ENCODE results near the gene ATRNL1. TPM values are rescaled to one million over a fixed set of nuclear protein-coding genes. Genes with fewer than 3 reads are reported as not detected.

ATRNL1 gene
- total RNA-seq, 1 experiment from 2014 or later: 28.7 TPM

DNA sequence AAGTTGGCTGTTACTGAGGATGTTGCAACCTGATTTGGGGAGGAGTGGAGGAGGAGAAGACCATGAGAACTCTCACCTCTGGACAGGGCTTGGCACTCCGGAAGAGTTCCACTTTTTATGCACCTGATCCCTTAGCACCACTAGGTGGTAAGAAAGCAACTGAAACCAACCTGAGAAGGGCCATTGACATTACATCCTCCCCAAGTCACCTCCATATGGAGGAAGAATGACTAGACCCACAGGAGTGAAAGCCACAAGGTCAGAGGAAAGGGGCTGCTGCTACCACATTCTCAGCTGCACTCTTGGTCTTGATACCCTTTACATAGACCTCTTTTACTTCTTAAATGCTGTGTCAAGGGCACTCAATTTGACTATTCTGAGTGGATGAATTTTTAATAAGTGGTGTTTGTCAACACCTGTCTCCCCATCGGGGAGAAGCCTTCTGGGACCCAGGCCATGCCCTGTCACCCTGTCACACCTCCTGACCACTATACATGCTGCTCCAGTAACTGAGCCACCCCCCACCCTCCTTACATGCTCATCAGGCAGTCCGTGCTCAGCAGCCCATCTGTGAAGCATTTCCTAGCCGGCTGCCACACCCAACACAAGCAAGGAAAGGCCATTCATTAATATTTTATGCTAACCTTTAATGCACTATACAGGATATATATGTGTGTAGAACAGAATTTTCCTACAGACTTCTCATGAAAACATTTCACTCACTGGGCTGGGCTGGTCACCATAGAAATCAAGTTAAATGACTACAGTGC, 817.0 kb downstream of the ATRNL1 start:
- TF ChIP-seq, protein P1, sequence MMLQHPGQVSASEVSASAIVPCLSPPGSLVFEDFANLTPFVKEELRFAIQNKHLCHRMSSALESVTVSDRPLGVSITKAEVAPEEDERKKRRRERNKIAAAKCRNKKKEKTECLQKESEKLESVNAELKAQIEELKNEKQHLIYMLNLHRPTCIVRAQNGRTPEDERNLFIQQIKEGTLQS (CRISPR knock-in tag; conservative IDR thresholded peaks at IDR 0.05): no peak
- TF ChIP-seq, protein P2, sequence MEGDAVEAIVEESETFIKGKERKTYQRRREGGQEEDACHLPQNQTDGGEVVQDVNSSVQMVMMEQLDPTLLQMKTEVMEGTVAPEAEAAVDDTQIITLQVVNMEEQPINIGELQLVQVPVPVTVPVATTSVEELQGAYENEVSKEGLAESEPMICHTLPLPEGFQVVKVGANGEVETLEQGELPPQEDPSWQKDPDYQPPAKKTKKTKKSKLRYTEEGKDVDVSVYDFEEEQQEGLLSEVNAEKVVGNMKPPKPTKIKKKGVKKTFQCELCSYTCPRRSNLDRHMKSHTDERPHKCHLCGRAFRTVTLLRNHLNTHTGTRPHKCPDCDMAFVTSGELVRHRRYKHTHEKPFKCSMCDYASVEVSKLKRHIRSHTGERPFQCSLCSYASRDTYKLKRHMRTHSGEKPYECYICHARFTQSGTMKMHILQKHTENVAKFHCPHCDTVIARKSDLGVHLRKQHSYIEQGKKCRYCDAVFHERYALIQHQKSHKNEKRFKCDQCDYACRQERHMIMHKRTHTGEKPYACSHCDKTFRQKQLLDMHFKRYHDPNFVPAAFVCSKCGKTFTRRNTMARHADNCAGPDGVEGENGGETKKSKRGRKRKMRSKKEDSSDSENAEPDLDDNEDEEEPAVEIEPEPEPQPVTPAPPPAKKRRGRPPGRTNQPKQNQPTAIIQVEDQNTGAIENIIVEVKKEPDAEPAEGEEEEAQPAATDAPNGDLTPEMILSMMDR (IDR thresholded peaks at IDR 0.05): no peak
- TF ChIP-seq ESRRA (CRISPR knock-in tag; IDR thresholded peaks at IDR 0.05; ENCODE audit: borderline replicate concordance): no peak
- TF ChIP-seq ZNF263 (CRISPR knock-in tag; IDR thresholded peaks at IDR 0.05; ENCODE audit: low read depth): no peak
- no peak for TF ChIP-seq CREB1 (CRISPR knock-in tag; IDR thresholded peaks at IDR 0.05)
- no peak for TF ChIP-seq NFE2L1 (CRISPR knock-in tag; IDR thresholded peaks at IDR 0.05)
- TF ChIP-seq EMX1 (CRISPR knock-in tag; IDR thresholded peaks at IDR 0.05): no peak
- TF ChIP-seq ZNF396 (CRISPR knock-in tag; IDR thresholded peaks at IDR 0.05; ENCODE audit: borderline replicate concordance): no peak
- TF ChIP-seq, protein P3, sequence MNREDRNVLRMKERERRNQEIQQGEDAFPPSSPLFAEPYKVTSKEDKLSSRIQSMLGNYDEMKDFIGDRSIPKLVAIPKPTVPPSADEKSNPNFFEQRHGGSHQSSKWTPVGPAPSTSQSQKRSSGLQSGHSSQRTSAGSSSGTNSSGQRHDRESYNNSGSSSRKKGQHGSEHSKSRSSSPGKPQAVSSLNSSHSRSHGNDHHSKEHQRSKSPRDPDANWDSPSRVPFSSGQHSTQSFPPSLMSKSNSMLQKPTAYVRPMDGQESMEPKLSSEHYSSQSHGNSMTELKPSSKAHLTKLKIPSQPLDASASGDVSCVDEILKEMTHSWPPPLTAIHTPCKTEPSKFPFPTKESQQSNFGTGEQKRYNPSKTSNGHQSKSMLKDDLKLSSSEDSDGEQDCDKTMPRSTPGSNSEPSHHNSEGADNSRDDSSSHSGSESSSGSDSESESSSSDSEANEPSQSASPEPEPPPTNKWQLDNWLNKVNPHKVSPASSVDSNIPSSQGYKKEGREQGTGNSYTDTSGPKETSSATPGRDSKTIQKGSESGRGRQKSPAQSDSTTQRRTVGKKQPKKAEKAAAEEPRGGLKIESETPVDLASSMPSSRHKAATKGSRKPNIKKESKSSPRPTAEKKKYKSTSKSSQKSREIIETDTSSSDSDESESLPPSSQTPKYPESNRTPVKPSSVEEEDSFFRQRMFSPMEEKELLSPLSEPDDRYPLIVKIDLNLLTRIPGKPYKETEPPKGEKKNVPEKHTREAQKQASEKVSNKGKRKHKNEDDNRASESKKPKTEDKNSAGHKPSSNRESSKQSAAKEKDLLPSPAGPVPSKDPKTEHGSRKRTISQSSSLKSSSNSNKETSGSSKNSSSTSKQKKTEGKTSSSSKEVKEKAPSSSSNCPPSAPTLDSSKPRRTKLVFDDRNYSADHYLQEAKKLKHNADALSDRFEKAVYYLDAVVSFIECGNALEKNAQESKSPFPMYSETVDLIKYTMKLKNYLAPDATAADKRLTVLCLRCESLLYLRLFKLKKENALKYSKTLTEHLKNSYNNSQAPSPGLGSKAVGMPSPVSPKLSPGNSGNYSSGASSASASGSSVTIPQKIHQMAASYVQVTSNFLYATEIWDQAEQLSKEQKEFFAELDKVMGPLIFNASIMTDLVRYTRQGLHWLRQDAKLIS (CRISPR knock-in tag; IDR thresholded peaks at IDR 0.05; ENCODE audit: borderline replicate concordance): no peak
- TF ChIP-seq, protein P4, sequence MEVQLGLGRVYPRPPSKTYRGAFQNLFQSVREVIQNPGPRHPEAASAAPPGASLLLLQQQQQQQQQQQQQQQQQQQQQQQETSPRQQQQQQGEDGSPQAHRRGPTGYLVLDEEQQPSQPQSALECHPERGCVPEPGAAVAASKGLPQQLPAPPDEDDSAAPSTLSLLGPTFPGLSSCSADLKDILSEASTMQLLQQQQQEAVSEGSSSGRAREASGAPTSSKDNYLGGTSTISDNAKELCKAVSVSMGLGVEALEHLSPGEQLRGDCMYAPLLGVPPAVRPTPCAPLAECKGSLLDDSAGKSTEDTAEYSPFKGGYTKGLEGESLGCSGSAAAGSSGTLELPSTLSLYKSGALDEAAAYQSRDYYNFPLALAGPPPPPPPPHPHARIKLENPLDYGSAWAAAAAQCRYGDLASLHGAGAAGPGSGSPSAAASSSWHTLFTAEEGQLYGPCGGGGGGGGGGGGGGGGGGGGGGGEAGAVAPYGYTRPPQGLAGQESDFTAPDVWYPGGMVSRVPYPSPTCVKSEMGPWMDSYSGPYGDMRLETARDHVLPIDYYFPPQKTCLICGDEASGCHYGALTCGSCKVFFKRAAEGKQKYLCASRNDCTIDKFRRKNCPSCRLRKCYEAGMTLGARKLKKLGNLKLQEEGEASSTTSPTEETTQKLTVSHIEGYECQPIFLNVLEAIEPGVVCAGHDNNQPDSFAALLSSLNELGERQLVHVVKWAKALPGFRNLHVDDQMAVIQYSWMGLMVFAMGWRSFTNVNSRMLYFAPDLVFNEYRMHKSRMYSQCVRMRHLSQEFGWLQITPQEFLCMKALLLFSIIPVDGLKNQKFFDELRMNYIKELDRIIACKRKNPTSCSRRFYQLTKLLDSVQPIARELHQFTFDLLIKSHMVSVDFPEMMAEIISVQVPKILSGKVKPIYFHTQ (CRISPR knock-in tag; IDR thresholded peaks at IDR 0.05): no peak
- CTCF ChIA-PET: interaction anchor here (1.3 kb wide), 1 partner anchor 7 kb away, joined by 3 read pairs; no protein-coding TSS in a partner anchor
- ATAC-seq (peak; percentile 52), DNase-seq (ENCODE audit: low spot score) (no peak)
- Mint-ChIP-seq H3K36me3 (no peaks in the 10 kb centered on the region), H3K27me3 (ENCODE audit: low read depth) (no peaks in the 10 kb centered on the region), H3K4me1 (no peaks in the 10 kb centered on the region), H3K27ac (no peak overlapping the region), H3K9me3 (peaks cover 6% of the 10 kb centered on the region), H3K4me3 (no peak overlapping the region)
- POLR2A ChIA-PET: no interaction called here

DNA sequence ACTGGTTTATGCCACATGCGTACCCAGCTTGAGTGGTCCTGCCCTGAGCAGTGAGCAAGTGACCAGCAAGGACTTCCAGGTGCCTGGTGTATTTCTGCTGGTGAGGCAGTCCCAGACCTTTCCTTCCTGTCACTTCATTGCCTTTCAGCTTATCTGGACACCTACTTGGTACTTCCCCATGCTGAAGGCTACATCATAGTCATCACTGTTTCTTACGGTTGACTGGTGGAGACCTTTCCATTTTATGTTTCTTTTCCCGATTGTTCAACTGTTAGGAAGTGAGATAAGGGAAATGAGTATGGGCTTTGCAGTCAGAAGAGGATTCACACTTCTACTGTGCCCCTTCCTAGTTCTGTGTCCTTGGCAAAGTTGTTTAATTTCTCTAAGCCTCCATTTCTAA, 821.3 kb downstream of the ATRNL1 start:
- ChIA-PET CTCF (no interaction called here), POLR2A (no interaction called here)
- H3K4me1 Mint-ChIP-seq: no peaks in the 10 kb centered on the region
- ATAC-seq (no peak), DNase-seq (ENCODE audit: low spot score) (no peak)
- TF ChIP-seq JAZF1 (CRISPR knock-in tag; IDR thresholded peaks at IDR 0.05) (no peak), TP53 (CRISPR knock-in tag; IDR thresholded peaks at IDR 0.05) (no peak), IRF2 (CRISPR knock-in tag; IDR thresholded peaks at IDR 0.05; ENCODE audit: borderline replicate concordance, low read depth) (no peak), SMAD4 (CRISPR knock-in tag; IDR thresholded peaks at IDR 0.05) (no peak), GABPB1 (CRISPR knock-in tag; IDR thresholded peaks at IDR 0.05) (no peak), ZNF219 (CRISPR knock-in tag; IDR thresholded peaks at IDR 0.05; ENCODE audit: borderline replicate concordance) (no peak), CBFB (CRISPR knock-in tag; IDR thresholded peaks at IDR 0.05; ENCODE audit: low read depth) (no peak)
- TF ChIP-seq, protein P5, sequence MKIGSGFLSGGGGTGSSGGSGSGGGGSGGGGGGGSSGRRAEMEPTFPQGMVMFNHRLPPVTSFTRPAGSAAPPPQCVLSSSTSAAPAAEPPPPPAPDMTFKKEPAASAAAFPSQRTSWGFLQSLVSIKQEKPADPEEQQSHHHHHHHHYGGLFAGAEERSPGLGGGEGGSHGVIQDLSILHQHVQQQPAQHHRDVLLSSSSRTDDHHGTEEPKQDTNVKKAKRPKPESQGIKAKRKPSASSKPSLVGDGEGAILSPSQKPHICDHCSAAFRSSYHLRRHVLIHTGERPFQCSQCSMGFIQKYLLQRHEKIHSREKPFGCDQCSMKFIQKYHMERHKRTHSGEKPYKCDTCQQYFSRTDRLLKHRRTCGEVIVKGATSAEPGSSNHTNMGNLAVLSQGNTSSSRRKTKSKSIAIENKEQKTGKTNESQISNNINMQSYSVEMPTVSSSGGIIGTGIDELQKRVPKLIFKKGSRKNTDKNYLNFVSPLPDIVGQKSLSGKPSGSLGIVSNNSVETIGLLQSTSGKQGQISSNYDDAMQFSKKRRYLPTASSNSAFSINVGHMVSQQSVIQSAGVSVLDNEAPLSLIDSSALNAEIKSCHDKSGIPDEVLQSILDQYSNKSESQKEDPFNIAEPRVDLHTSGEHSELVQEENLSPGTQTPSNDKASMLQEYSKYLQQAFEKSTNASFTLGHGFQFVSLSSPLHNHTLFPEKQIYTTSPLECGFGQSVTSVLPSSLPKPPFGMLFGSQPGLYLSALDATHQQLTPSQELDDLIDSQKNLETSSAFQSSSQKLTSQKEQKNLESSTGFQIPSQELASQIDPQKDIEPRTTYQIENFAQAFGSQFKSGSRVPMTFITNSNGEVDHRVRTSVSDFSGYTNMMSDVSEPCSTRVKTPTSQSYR (CRISPR knock-in tag; IDR thresholded peaks at IDR 0.05): no peak
- no peak overlapping the region for H3K4me3 Mint-ChIP-seq
- no peaks in the 10 kb centered on the region for H3K27me3 Mint-ChIP-seq (ENCODE audit: low read depth)
- H3K9me3 Mint-ChIP-seq: peaks cover 6% of the 10 kb centered on the region
- H3K27ac Mint-ChIP-seq: no peak overlapping the region
- no peaks in the 10 kb centered on the region for H3K36me3 Mint-ChIP-seq
